Body of pancreas (tissue), 4 donors: ENCODE results near the gene DTNB. TPM values are rescaled to one million over a fixed set of nuclear protein-coding genes. Genes with fewer than 3 reads are reported as not detected.

Experiments
- ATAC-seq: fragments of 150-250 bp; one replicate; pipeline ENCODE4 v1.9.1; 2016
- DNase-seq, 4 donors: peaks; one replicate each; pipeline ENCODE4 v3.0.0-alpha.2; 2019
- H3K27ac ChIP-seq, 4 donors: fragments of 200-600 bp; sonication (generic); 1 replicate in 3 of 4; 2 replicates in 1 of 4; pipeline versions ENCODE4 v1.5.1 to v1.6.1; 2016 to 2019; ENCODE audit warnings: mild to moderate bottlenecking in 1 of 4, mixed read lengths in 1 of 4, moderate library complexity in 1 of 4
- H3K27me3 ChIP-seq, 2 donors: fragments of 200-600 bp; sonication (generic); one replicate each; pipeline ENCODE4 v1.6.0; 2016; ENCODE audit warnings: mild to moderate bottlenecking in 1 of 2
- H3K36me3 ChIP-seq, 2 donors: fragments of 200-600 bp; sonication (generic); replicated peaks in 1 of 2; 2 replicates each; pipeline ENCODE4 v1.5.1; 2016; ENCODE audit warnings: low read depth in 2 of 2; ENCODE audit not compliant: insufficient read depth in 1 of 2
- H3K4me1 ChIP-seq: fragments of 200-600 bp; sonication (generic); one replicate; pipeline ENCODE4 v1.6.0; 2016
- H3K4me3 ChIP-seq, 2 donors: fragments of 200-600 bp; sonication (generic); 1 replicate in 1 of 2; 2 replicates in 1 of 2; pipeline ENCODE4 v1.5.1; 2016 to 2019
- H3K9me3 ChIP-seq, 3 donors: fragments of 200-600 bp; sonication (generic); 1 replicate in 2 of 3; 2 replicates in 1 of 3; pipeline ENCODE4 v1.5.1; 2016
- CTCF ChIP-seq, 7 experiments: fragments of 450-650 bp in 4 of 7; fragments of 200-600 bp in 3 of 7; sonication (generic) in 3 of 7; IDR thresholded peaks; one replicate each; pipeline ENCODE4 v1.5.1; 2016 to 2019; ENCODE audit warnings: antibody characterized with exemption in 7 of 7
- POLR2A ChIP-seq, 3 donors: fragments of 450-650 bp; IDR thresholded peaks; one replicate each; pipeline ENCODE4 v1.6.1; 2016; ENCODE audit warnings: antibody characterized with exemption in 3 of 3, mild to moderate bottlenecking in 2 of 3
- WGBS, 2 donors: methylation state at CpG; one replicate each; pipeline ENCODE4 v1.1.5; 2017; 5-methylcytosine and 5-hydroxymethylcytosine counted together
- intact Hi-C: fragments of 100-400 bp; cut with DNase I; formaldehyde crosslinking; loops from one replicate; pipeline ENCODE4 v1.15.1; 2023
- total RNA-seq, 2 donors: library from RNA; depleted of rRNA; stranded (reverse); fragments of >200 nt; gene quantifications; one replicate each; pipeline ENCODE4 v1.1.0, GENCODE V29; 2016

The DTNB gene
- total RNA-seq, 2 donors from 2014 or later, result 17.8 to 22.6 TPM

DNA sequence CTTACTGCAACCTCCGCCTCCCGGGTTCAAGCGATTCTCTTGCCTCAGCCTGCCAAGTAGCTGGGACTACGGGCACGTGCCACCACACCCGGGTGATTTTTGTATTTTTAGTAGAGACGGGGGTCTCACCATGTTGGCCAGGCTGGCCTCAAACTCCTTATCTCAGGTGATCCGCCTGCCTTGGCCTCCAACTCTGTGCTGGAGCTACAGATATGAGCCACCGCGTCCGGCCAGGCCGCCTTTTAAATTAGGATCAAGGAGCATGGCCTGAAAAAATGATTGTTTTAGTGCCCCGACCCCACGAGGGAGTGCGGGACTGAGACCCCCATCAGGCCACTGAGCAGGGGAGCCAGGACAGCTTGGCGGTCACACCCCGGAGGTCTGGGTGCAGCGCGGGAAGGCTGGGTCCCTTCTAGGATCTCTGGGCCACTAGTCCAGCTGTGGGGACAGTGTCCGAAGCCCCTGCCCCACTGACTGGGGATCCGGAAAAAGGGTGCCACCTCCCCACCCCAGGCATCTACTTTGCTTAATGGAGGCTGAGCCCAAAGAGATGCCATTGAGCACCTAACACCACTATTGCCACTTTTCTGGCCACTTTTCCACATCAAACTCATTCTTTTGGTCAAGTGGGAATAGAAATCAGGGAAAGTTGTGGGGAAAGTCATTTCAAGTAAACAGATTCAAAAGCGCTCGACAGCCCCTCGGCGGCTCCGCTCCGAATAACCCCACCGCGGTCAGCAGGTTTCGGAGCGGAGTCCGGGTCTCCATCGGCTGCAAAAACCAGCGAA, 311.9 kb downstream of the DTNB start:
- Histone ChIP-seq H3K4me1 (peaks cover 10% of the 10 kb centered on the region), H3K27ac (no peak overlapping the region), H3K27me3 (no peaks in the 10 kb centered on the region), H3K36me3 (no peaks in the 10 kb centered on the region), H3K9me3 (no peaks in the 10 kb centered on the region), H3K4me3 (no peak overlapping the region)
- intact Hi-C loops, result no loop called here
- no peak for TF ChIP-seq POLR2A (IDR thresholded peaks at IDR 0.05)
- no peak for TF ChIP-seq CTCF (IDR thresholded peaks at IDR 0.05)
- 36 to 48% methylated on average over 20 to 34 of the region's 34 CpGs for WGBS, 2 donors
- ATAC-seq, result no peak
- DNase-seq, result no peak

- no peak overlapping the region for H3K27ac ChIP-seq
- TF ChIP-seq POLR2A (IDR thresholded peaks at IDR 0.05), result no peak
- no peak for TF ChIP-seq CTCF (IDR thresholded peaks at IDR 0.05)
- H3K4me3 ChIP-seq, result no peak overlapping the region
- H3K27me3 ChIP-seq, result no peaks in the 10 kb centered on the region
- H3K9me3 ChIP-seq, result no peaks in the 10 kb centered on the region
- no peaks in the 10 kb centered on the region for H3K36me3 ChIP-seq
- H3K4me1 ChIP-seq, result peaks cover 10% of the 10 kb centered on the region
- no peak for DNase-seq
- intact Hi-C loops, result no loop called here
- WGBS, 2 donors, result 83 to 84% methylated on average over 8 of the region's 8 CpGs
- ATAC-seq, result no peak
These were observed 314.5 kb downstream of the DTNB start for GRCh38 chr2:25358836-25359235.

- peaks cover 10% of the 10 kb centered on the region for H3K4me1 ChIP-seq
- no peak for DNase-seq
- H3K27ac ChIP-seq, result no peak overlapping the region
- no peaks in the 10 kb centered on the region for H3K27me3 ChIP-seq
- H3K4me3 ChIP-seq, result no peak overlapping the region
- WGBS, 2 donors, result 94 to 97% methylated on average over 5 to 6 of the region's 6 CpGs
- no peaks in the 10 kb centered on the region for H3K9me3 ChIP-seq
- intact Hi-C loops, result no loop called here
- no peaks in the 10 kb centered on the region for H3K36me3 ChIP-seq
- no peak for TF ChIP-seq POLR2A (IDR thresholded peaks at IDR 0.05)
- TF ChIP-seq CTCF (IDR thresholded peaks at IDR 0.05), result no peak
- ATAC-seq, result no peak
These were observed 315.0 kb downstream of the DTNB start for GRCh38 chr2:25358249-25358815.

GRCh38 chr2:25356088-25356487, 317.3 kb downstream of the DTNB start:
- H3K4me1 ChIP-seq, result no peaks in the 10 kb centered on the region

More at GRCh38 chr2:25356088-25356487, 317.3 kb downstream of the DTNB start:
- intact Hi-C loops, result no loop called here
- H3K9me3 ChIP-seq, result no peaks in the 10 kb centered on the region
- no peak overlapping the region for H3K27ac ChIP-seq
- ATAC-seq (no peak), DNase-seq (no peak)
- 48 to 76% methylated on average over 4 of the region's 4 CpGs for WGBS, 2 donors
- no peak for TF ChIP-seq CTCF (IDR thresholded peaks at IDR 0.05)
- no peak for TF ChIP-seq POLR2A (IDR thresholded peaks at IDR 0.05)
- H3K4me3 ChIP-seq, result no peak overlapping the region
- no peaks in the 10 kb centered on the region for H3K36me3 ChIP-seq
- H3K27me3 ChIP-seq, result no peaks in the 10 kb centered on the region
